Adrenal gland (tissue), 12 donors: ENCODE results near the gene ENGASE. TPM values are rescaled to one million over a fixed set of nuclear protein-coding genes. Genes with fewer than 3 reads are reported as not detected.

ENCODE experiments used
- DNase-seq, 7 donors: peaks; one replicate each; pipeline ENCODE4 v3.0.0-alpha.2; 2019 to 2020
- H3K27ac ChIP-seq, 5 donors: fragments of 200-600 bp; sonication (generic) in 4 of 5; 1 replicate in 3 of 5; 2 replicates in 2 of 5; pipeline versions ENCODE4 v1.5.1 to v1.8.0; 2016 to 2020; ENCODE audit warnings: mild to moderate bottlenecking in 1 of 5
- H3K27me3 ChIP-seq: fragments of 200-600 bp; 2 replicates; pipeline ENCODE4 v1.8.0; 2021
- H3K36me3 ChIP-seq, 2 donors: fragments of 200-600 bp; replicated peaks in 1 of 2; 1 replicate in 1 of 2; 2 replicates in 1 of 2; pipeline versions ENCODE4 v1.5.1 to v1.8.0; 2018 to 2022
- H3K4me1 ChIP-seq, 2 donors: fragments of 200-600 bp; replicated peaks in 1 of 2; 1 replicate in 1 of 2; 2 replicates in 1 of 2; pipeline versions ENCODE4 v1.5.1 to v1.8.0; 2018 to 2021
- H3K4me3 ChIP-seq, 4 donors: fragments of 200-600 bp; sonication (generic) in 3 of 4; one replicate each; pipeline ENCODE4 v1.5.1; 2016 to 2018
- H3K9me3 ChIP-seq, 3 donors: fragments of 200-600 bp; sonication (generic) in 1 of 3; replicated peaks in 1 of 3; 1 replicate in 2 of 3; 2 replicates in 1 of 3; pipeline versions ENCODE4 v1.5.1 to v1.8.0; 2016 to 2021
- CTCF ChIP-seq, 6 experiments: fragments of 450-650 bp in 4 of 6; fragments of 200-600 bp in 2 of 6; sonication (generic) in 1 of 6; IDR thresholded peaks; 1 replicate in 5 of 6; 2 replicates in 1 of 6; pipeline versions ENCODE4 v1.5.1 to v1.8.0; 2016 to 2021; ENCODE audit warnings: antibody characterized with exemption in 6 of 6, mild to moderate bottlenecking in 2 of 6, moderate library complexity in 1 of 6
- POLR2A ChIP-seq, 2 donors: fragments of 450-650 bp; IDR thresholded peaks; one replicate each; pipeline ENCODE4 v1.6.1; 2017; ENCODE audit warnings: antibody characterized with exemption in 2 of 2, mild to moderate bottlenecking in 2 of 2, moderate library complexity in 1 of 2
- WGBS, 4 donors: extraction: QIAGEN DNeasy Blood & Tissue Kit in 2 of 4; methylation state at CpG; one replicate each; pipeline versions ENCODE4 v1.1.5 to v1.1.7; 2013 to 2017; 5-methylcytosine and 5-hydroxymethylcytosine counted together
- intact Hi-C, 2 donors: fragments of 100-400 bp; cut with DNase I; formaldehyde crosslinking; loops; one replicate each; pipeline versions ENCODE4 v1.14.1 to v1.15.0; 2022 to 2023
- polyA plus RNA-seq, 3 donors: library from polyadenylated mRNA; stranded (reverse); fragments of 200-250 nt in 2 of 3; fragments of 350-450 nt in 1 of 3; fragmentation: Illumina TruSeq in 1 of 3; extraction: RNeasy Lipid Tissue Mini Kit (QIAGEN cat#74804) in 1 of 3; gene quantifications; one replicate each; pipeline ENCODE4 v1.2.3, GENCODE V29; 2013 to 2014
- total RNA-seq, 9 donors: library from RNA; depleted of rRNA in 4 of 9; stranded (reverse); fragments of >200 nt in 4 of 9; fragments of 120-200 nt in 1 of 9; fragmentation: NEBNext Ultra II Directional in 1 of 9; extraction: Animal tissue kit (Norgen Biotek cat#: 25700) in 1 of 9; gene quantifications; one replicate each; pipeline versions ENCODE4 v1.1.0 to v1.2.4, GENCODE V29; 2013 to 2023
- donor health status: healthy with polysubstance abuse.
- donor health status: Bipolar disorder and iron deficiency.
- donor health status: DM: yes; HTN: yes; CAD: no.
- donor health status: DM: no; HTN: no; CAD: no.
- donor health status: DM: no; HTN: no; CAD: no.
- donor health status: DM: yes; HTN: yes; CAD: no.

Gene ENGASE
- total and polyA plus RNA-seq, 12 donors, result 4.4 to 155 (median 31.1) TPM

- TF ChIP-seq CTCF (IDR thresholded peaks at IDR 0.05), result no peak
- TF ChIP-seq POLR2A (IDR thresholded peaks at IDR 0.05), result no peak
- H3K4me3 ChIP-seq, result no peak overlapping the region
- H3K27me3 ChIP-seq, result no peaks in the 10 kb centered on the region
- intact Hi-C loops, result loop anchor here in 1 of 2 donors (5.0 kb wide), 1 partner anchor 36 kb away; no protein-coding TSS in a partner anchor
- H3K9me3 ChIP-seq, result no peaks in the 10 kb centered on the region
- 74 to 86% (median 83%) methylated on average over 18 to 28 of the region's 28 CpGs for WGBS, 4 donors
- peak overlapping the region in 1 of 5 donors; percentile 23 for H3K27ac ChIP-seq
- DNase-seq, result peak in 1 of 7 donors; percentile 61
- peaks cover 0 to 66% of the 10 kb centered on the region in 2 donors for H3K36me3 ChIP-seq
- no peaks in the 10 kb centered on the region for H3K4me1 ChIP-seq
These were observed 8.8 kb downstream of the ENGASE start for GRCh38 chr17:79083191-79083971.

GRCh38 chr17:79084291-79085153 is 9.9 kb downstream of the ENGASE start:
- 84 to 95% (median 91%) methylated on average over 16 to 31 of the region's 31 CpGs for WGBS, 4 donors
- intact Hi-C loops, result loop anchor here (5.0 kb wide), 2 partner anchors 37 to 308 kb away; no protein-coding TSS in a partner anchor
- H3K27ac ChIP-seq, result no peak overlapping the region
- no peaks in the 10 kb centered on the region for H3K27me3 ChIP-seq
- DNase-seq, result peak in 1 of 7 donors; percentile 57
- no peak overlapping the region for H3K4me3 ChIP-seq
- H3K9me3 ChIP-seq, result no peaks in the 10 kb centered on the region
- H3K4me1 ChIP-seq, result no peaks in the 10 kb centered on the region
- peaks cover 0 to 55% of the 10 kb centered on the region in 2 donors for H3K36me3 ChIP-seq
- no peak for TF ChIP-seq POLR2A (IDR thresholded peaks at IDR 0.05)
- no peak for TF ChIP-seq CTCF (IDR thresholded peaks at IDR 0.05)

GRCh38 chr17:79085154-79085920 is 10.7 kb downstream of the ENGASE start:
- no peak overlapping the region for H3K4me3 ChIP-seq
- WGBS, 4 donors, result 87 to 95% (median 92%) methylated on average over 18 to 30 of the region's 30 CpGs
- intact Hi-C loops, result loop anchor here in 1 of 2 donors (5.0 kb wide), 1 partner anchor 307 kb away; no protein-coding TSS in a partner anchor
- peaks cover 0 to 47% of the 10 kb centered on the region in 2 donors for H3K36me3 ChIP-seq
- H3K27me3 ChIP-seq, result no peaks in the 10 kb centered on the region
- H3K4me1 ChIP-seq, result no peaks in the 10 kb centered on the region
- H3K9me3 ChIP-seq, result no peaks in the 10 kb centered on the region
- no peak for DNase-seq
- TF ChIP-seq POLR2A (IDR thresholded peaks at IDR 0.05) (no peak), CTCF (IDR thresholded peaks at IDR 0.05) (no peak)
- no peak overlapping the region for H3K27ac ChIP-seq
